ENCODE data around the gene ERF.
"Not testable (repeated sequence)": the region's sequence is repeated elsewhere in the genome, so short reads cannot be mapped to it uniquely, and the experiment has no call there.

The ERF gene

DNA sequence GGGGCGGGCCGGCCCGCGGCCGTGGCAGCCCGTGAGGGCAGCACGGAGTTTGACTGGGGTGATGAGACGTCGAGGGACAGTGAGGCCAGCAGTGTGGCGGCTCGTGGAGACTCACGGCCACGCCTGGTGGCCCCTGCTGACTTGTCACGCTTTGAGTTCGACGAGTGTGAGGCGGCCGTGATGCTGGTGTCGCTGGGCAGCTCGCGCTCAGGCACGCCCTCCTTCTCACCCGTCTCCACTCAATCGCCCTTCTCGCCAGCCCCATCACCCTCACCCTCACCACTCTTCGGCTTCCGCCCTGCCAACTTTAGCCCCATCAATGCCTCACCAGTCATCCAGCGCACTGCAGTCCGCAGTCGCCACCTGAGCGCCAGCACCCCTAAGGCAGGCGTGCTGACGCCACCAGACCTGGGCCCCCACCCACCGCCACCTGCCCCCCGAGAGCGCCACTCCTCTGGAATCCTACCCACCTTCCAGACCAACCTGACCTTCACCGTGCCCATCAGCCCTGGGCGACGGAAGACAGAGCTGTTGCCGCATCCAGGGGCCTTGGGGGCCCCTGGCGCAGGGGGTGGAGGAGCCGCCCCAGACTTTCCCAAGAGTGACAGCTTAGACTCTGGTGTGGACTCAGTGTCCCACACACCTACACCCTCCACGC is 18.6 kb upstream of the ERF start:
- DNase-seq = no peak

DNA sequence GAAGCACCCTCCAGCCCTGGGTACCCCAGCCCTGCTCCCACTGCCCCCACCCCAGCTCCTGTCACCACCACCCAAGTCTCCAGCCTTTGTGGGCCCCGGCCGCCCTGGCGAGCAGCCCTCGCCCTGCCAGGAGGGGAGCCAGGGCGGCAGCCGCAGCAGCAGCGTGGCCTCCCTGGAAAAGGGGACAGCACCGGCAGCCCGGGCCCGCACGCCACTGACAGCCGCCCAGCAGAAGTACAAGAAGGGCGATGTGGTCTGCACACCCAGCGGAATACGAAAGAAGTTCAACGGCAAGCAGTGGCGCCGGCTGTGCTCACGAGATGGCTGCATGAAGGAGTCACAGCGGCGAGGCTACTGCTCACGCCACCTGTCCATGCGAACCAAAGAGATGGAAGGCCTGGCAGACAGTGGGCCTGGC is 18.1 kb upstream of the ERF start:
- no peak for DNase-seq

- no peak for DNase-seq
These were observed 17.6 kb upstream of the ERF start for GRCh38 chr19:42272535-42272897.

DNA sequence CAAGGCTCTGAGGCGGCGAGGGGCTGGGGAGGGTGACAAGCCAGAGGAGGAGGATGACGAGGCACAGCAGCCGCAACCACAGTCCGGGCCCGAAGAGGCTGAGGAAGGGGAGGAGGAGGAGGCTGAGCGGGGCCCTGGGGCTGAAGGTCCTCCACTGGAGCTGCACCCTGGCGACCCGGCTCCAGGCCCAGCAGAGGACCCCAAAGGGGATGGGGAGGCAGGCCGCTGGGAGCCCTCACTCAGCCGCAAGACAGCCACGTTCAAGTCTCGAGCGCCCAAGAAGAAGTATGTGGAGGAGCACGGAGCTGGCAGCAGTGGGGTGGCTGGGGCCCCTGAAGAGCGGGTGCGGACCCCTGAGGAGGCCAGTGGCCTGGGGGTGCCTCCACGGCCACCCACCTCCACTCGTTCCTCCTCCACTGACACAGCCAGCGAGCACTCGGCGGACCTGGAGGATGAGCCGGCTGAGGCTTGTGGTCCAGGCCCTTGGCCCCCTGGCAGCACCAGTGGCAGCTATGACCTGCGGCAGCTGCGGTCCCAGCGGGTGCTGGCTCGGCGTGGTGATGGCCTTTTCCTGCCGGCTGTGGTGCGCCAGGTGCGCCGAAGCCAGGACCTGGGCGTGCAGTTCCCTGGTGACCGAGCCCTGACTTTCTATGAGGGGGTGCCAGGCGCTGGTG is 17.1 kb upstream of the ERF start:
- DNase-seq = no peak

- DNase-seq = no peak
These were observed 16.1 kb upstream of the ERF start for GRCh38 chr19:42271045-42271419.

GRCh38 chr19:42270346-42271044 is 15.6 kb upstream of the ERF start:
- no peak for DNase-seq

- no peak for DNase-seq
These were observed 14.8 kb upstream of the ERF start for GRCh38 chr19:42269478-42270345.

- DNase-seq = peak; percentile 99
These were observed 14.0 kb upstream of the ERF start, which contains the start of gene CIC for GRCh38 chr19:42268704-42269477. CIC (plus strand) TSS chr19:42269252; CDS start chr19:42271784, 2,532 bp downstream.

GRCh38 chr19:42268142-42268703 is 13.3 kb upstream of the ERF start:
- peak; percentile 97 for DNase-seq

DNA sequence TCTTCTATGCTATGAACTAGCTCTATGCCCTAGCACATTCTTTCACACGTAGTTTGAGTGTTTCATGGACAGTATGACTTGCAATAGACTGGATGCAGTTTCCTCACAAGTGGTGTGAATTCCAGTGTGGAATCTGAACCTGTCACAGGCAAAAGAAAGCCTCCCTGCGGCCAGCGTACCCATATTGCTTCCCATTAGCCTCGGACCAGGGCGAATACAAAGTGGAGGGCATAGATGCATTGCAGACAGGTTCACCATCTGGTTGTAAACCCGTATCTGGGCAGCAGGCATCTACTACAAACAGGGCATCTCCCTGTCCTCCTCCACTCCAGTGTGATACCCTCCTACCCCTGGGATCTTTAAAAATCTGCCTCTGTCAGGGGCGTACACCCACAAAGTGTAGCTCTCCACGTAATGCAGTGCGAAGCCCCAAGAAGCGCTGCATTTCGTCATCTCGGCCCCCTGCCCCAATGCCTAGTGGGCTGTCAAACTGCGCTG is 12.8 kb upstream of the ERF start:
- DNase-seq = no peak

- not testable (repeated sequence) for DNase-seq
These were observed 12.1 kb upstream of the ERF start for GRCh38 chr19:42266928-42267603.

GRCh38 chr19:42266105-42266504 is 11.2 kb upstream of the ERF start:
- not testable (repeated sequence) for DNase-seq

DNA sequence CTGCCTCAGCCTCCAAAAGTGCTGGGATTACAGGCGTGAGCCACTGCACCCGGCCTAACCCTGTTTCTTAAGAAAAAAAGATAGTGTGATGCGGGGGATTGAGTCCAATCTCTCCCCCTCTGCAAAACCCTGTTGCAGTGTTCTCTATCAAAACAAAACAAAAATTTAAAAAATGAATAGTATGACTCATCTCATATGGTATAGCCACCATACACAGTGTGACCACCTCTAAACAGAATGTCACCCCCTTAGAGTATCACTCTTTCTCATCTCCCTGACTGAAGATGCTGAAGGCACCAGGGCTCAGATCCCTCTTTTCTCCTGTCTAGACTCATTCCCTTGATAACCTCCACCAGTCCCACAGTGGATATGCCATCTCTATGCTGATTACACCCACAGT is 6.8 kb upstream of the ERF start:
- no peak for DNase-seq

DNA sequence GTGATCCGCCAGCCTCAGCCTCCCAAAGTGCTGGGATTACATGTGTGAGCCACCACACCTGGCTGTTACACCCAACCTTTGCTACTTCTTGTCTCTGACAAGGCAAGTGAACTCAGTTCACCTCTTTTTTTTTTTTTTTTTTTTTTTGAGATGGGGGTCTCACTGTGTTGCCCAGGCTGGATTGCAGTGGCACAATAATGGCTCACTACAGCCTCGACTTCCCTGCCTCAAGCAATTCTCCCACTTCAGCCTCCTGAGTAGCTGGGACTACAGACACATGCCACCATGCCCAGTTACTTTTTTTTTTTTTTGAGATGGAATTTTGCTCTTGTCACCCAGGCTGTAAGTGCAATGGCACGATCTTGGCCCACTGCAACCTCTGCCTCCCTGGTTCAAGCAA is 2.9 kb upstream of the ERF start:
- not testable (repeated sequence) for DNase-seq

- no peak for DNase-seq
These were observed 1.1 kb upstream of the ERF start for GRCh38 chr19:42255766-42256745.

DNA sequence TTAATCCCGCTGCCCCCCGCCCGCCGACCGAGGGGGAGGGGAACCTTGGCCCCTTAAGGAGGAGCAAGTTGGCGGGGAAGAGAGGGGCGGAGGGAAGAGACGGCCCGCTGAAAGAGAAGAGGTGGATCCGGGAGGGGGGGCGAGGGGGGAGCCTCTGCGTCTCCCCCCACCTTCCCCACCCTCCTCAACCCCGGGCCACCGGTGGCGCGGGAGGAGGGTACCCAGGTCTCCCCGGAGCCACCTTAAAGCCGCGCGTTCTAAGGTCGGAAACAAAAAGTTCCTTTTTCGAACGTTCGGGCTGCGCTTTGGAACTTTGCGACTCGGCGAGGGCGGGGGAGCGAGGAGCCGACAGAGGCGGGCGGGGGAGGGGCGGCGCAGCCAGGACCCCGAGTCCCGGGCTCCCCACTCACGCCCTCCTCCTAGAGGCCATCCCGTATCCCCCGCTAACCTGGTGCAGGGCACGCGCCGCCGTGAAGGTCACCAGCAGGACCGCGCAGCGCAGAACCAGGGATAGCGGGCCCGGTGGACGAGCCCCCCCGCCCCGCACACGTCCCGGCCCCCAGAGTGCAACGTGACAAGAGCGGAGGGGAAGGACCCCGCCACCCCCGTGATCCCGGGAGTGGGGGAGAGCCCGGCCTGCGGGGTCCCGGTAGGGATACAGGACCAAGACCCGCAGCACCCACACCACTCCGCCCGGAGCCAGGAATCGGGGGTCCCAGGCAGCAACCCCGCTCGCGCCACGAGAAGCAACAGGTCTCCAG is 659 bp downstream of the ERF start:
- DNase-seq = no peak

GRCh38 chr19:42253245-42254088 is 1.5 kb downstream of the ERF start:
- no peak for DNase-seq

All from NCI-H345 (cell line).